ENCODE data around the gene LAMP1.

DNA sequence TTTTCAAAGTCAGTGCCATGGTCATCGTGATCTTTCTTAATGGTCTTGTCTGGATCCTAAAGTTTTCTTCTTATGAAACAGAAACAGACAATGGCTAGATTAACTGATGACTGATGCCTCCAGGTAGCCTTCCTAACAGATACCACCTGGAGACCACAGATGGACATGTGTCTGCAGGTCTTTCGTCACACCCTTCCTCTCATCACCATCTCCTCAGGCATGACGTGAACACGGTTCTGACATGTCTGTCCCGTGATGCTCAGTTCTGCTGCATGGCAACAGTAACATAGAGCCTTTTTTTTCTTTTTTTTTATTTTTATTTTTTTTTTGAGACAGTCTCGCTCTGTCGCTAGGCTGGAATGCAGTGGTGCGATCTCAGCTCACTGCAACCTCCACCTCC lies 13.1 kb upstream of the LAMP1 start:
- TF ChIP-seq POLR2A (IDR thresholded peaks at IDR 0.05) (no peak), CTCF (IDR thresholded peaks at IDR 0.05) (no peak)

Measured in right lobe of liver (tissue), 4 donors.